NCI-H2171 treated with DMSO at 0.1 percent for 48 hours (cell line): ENCODE data around the gene SAMD14.

Experiments used
- DNase-seq: peaks from one replicate; lab custom pipeline; 2025; lab: John Stamatoyannopoulos, UW

The SAMD14 gene

GRCh38 chr17:50165066-50165465 lies 35.1 kb upstream of the SAMD14 start:
- DNase-seq: no peak

DNA sequence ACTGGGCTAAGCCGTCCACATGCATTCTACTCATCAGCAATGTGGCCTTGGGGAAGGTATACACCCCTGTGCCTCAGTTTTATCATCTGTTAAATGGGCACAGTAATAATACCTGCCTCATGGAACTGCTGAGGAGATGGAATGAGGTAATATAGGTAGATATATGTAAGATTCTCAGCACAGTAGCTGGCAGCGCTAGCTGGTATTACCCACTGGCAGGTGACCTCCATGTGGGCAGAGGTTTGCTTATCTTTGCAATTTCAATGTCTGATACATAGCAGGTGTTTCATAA lies 34.7 kb upstream of the SAMD14 start:
- no peak for DNase-seq

- DNase-seq: no peak
These were observed 34.1 kb upstream of the SAMD14 start for GRCh38 chr17:50163843-50164696.

- DNase-seq: no peak
These were observed 32.7 kb upstream of the SAMD14 start for GRCh38 chr17:50162466-50163254.

- no peak for DNase-seq
These were observed 31.9 kb upstream of the SAMD14 start for GRCh38 chr17:50161911-50162288.

- peak; percentile 93 for DNase-seq
These were observed 31.3 kb upstream of the SAMD14 start for GRCh38 chr17:50161023-50161910.

- no peak for DNase-seq
These were observed 27.9 kb upstream of the SAMD14 start for GRCh38 chr17:50157891-50158290.

- DNase-seq: no peak
These were observed 25.3 kb upstream of the SAMD14 start for GRCh38 chr17:50155115-50155819.

DNA sequence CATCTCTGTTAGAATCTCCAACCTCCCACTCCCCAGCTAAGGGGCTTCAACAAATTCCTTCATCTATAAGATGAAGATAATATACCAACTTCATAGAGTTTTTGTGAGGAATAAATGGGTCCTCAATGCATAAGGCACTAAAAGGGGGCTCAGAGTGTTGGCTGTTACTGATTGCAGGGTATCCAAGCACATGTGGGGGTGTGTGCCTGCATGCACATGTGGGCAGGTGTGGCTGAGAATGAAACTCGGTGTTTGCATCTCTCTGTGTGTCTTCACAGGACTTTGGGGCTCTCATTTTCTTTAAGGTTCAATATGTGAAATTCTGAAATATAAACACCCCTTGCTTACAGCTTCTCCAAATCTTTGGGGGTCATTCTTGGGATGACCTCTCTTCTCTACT lies 24.6 kb upstream of the SAMD14 start:
- DNase-seq: no peak

DNA sequence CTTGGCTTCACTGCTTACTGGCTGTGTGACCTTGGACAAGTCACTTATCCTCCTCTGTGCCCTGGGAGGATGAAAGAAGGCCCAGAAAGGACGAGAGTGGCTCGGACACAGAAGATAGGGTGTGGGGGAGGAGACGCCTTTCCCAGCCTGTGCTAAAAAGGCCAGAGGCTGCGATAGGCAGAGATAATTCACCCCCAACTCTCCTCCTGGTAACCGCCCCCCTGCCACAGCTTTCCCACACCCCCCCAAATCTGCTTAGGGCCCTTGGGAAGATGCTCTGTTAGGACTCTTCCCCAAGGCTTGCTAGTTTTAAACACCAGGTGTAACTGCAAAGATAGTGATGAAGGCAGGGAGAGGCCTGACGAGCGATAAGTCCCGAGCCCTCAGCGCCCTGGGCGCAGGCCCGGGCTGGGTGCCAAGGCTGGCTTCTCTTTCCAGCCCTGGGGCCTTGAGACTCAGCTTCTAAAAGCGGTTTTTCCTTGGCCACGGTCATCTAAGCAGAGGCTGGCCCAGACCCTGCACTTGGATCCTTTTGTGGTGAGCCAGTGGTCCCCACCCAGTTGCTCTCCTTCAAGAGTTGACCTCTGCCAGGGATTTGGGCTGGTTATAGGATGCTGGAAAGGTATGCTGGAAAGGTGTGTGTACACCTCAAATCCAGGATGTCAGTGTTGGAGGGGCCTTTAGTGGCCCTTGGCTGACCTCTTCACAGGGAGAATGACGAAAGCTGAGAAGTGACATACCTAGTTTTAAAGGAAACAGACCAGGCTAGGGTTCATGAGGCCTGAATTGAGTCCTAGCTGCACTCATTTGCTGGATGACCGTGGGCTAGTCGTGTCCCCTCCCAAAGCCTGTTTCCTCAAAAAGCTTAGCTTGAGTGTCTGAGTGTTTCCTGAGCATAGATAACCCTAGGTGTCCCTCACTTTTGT lies 24.0 kb upstream of the SAMD14 start:
- DNase-seq: no peak

- DNase-seq: no peak
These were observed 22.8 kb upstream of the SAMD14 start for GRCh38 chr17:50152736-50153135.

DNA sequence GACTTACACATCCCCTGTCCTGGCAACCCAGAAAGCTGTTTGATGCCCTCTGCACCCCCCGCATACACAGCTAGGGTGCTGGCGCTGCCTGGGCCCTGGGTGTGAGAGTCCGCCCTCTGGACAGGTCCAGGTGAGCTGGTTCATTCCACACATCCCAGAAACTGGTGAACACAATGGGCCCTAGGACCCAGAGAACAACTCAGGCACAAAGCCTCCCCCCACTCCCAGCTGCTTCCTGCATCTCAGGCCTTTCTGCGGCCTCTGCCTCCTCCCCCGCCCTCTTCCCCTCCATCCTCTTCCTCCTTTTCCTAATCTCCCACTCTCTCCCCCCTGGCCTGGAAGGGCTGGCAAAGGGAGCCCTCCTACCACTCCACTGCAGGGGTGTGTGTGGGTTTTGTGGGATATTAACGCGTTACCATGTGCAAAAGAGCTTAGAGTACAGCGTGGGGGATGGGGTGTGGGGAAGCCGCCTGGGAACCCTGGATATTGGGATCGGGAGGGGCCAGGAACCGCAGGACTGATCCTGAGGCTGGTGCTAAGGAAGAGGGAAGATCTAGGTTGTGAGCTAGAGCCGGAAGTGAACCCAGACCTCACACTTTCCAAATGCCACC lies 22.1 kb upstream of the SAMD14 start:
- peak; percentile 87 for DNase-seq

DNA sequence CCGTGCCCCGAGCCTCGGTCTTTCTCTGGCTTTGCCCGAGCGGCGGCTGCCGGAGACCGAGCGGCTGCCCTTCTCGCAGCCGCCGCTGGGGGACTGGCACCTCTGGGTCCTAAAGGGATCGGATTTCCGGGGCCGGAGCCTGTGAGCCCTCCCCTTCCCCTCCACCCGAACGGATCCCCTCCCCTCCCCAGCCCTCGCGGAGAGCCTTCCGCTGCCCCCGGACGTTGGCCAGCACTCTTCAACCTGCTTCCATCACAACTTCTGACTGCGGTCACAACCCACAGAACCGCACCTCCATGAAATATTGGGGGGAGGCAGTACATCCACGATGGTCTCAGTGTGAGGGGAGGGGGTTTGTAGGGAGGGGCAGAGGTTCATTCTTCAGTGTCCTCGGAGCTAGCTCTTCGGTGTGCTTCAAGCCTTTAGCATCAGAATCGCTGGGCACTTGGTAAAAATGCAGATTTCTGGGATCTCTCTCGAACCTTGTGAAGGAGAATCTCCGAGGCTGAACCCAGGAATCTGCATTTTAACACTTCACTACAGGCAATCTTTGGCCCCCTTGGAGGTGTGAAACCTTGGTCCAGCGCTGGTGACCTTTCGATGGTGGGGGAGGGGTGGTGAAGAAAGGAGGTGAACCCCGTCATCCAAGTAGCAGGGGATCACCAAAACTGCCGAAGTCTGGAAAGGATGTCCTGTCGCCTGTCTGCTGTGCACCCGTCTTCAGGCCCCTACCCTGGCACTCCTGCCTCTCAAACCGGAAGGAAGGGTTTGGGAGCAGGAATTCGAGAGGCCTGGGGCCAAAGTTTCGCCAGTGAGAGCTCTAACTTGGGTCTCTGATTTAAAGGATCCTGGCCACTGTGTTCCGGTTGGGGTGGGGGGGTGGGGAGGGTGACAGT lies 21.3 kb upstream of the SAMD14 start:
- peak; percentile 75 for DNase-seq

DNA sequence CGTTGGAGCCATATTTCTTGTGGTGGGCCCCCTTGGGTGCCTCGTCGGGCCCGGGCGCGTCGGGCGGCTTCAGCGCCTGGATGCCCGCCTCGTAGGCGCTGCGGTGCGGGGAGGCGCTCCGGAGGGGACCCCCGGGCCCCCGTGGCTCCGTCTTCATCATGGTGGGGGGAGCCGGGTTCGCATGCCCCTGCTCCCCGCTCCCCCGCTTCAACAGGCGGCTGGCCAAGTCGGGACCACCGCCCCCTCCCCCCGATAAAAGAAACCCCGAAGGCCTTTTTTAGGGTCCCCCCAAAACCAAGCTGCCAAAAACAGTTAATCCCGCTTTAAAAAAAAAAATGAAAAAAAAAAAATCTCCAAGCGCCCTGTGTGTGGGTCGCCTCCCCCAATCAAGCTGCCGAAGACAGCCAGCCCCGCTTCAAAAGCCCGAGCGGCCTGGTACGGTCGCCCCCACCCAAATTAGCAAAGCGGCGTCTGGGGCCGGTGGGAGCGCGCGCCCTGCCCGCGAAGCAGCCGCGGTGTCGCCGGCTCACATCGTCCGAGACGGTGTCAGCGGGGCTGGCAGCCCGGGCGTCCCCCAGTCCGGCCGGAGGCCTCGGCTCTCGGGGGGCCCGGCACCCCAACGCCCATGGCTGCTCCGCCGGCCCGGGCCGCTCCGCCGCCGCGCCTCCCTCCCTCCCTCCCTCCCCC lies 20.5 kb upstream of the SAMD14 start, which contains the start of gene PPP1R9B:
Gene PPP1R9B (minus strand): TSS at position 324 of the 687 bp plus-strand sequence. CDS start 164 bp downstream, at position 160.
- no peak for DNase-seq

DNA sequence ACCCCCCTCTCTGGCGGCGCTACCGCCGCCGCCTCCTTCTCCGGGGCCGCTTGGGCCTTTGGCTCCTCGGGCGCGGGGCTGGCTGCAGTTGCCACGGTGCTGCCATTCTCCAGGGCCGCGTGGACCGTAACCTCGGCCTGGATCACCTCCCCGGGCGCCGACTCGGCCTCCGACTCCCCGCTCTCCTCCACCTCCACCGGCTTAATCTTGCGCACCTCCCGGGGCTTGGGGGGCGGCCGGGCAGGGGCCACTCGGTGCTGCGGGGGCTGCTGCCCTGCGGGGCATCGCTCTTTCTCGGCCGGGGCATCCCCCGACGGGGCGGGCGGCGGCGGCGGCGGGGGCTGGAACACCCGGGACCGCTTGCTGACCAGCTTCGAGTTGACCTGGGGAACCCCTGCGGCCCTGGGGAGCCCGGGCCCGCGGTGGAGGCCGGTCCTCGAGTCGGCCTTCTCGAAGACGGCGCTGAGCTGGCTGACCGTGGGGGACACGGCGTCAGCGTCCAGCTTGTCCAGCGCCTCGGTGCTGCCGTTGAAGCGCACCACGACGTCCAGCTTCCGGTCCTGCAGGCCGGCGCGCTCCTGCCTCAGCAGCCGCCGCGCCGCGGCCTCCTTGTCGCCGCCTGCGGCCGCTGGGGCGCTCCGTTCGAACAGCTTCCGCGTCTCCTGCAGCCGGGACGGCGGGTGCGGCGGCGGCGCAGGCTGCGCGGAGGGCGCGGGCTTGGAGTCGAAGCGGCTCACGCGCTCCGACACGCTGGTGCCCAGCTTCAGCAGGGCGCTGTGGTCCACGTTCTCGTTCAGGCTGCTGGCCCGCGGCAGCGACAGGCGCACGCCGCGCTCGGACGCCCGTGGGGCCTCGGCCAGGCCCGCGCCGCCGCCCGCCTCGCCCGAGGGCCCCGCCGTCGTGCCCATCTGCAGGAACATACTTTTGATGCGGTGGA lies 19.7 kb upstream of the SAMD14 start:
- DNase-seq: peak; percentile 48

GRCh38 chr17:50149091-50149416 lies 19.1 kb upstream of the SAMD14 start:
- DNase-seq: no peak
